K562 (cell line): ENCODE data around the gene PURA. TPM values are rescaled to one million over a fixed set of nuclear protein-coding genes. Genes with fewer than 3 reads are reported as not detected.

Experiments
- ADNP ChIP-seq: fragments of 200-800 bp; sonication (Bioruptor generic); IDR thresholded peaks from 2 replicates; pipeline ENCODE4 v1.6.1; 2016; ENCODE audit warnings: missing genetic modification characterization, missing compliant biosample characterization
- ARID3B ChIP-seq: fragments of 250-450 bp; sonication (Bioruptor Pico); IDR thresholded peaks from 2 replicates; pipeline ENCODE4 v1.4.0; 2020; ENCODE audit warnings: borderline replicate concordance
- BRF2 ChIP-seq: IDR thresholded peaks from 3 replicates; pipeline ENCODE4 v1.6.1; 2011; ENCODE audit warnings: borderline replicate concordance, mild to moderate bottlenecking; ENCODE audit not compliant: insufficient read length, insufficient read depth
- CHD7 ChIP-seq: fragments of 200-600 bp; sonication (generic); IDR thresholded peaks from one replicate; pipeline ENCODE4 v1.6.1; 2012; ENCODE audit warnings: mild to moderate bottlenecking, low read depth, low read length, inconsistent platforms
- MAFF ChIP-seq: IDR thresholded peaks from 2 replicates; pipeline ENCODE4 v1.6.1; 2012; ENCODE audit warnings: low read length, improper control_type of control experiment
- MTA3 ChIP-seq: fragments of 450-650 bp; formaldehyde crosslinking; IDR thresholded peaks from 2 replicates; pipeline ENCODE4 v1.6.1; 2017; ENCODE audit warnings: mild to moderate bottlenecking, borderline replicate concordance
- POU5F1 ChIP-seq: fragments of 150-350 bp; IDR thresholded peaks from 2 replicates; pipeline ENCODE4 v1.6.1; 2014; ENCODE audit warnings: borderline replicate concordance, low read length, low read depth, mild to moderate bottlenecking; ENCODE audit not compliant: partially characterized antibody
- RBM22 ChIP-seq: fragments of 200-400 bp; formaldehyde crosslinking; IDR thresholded peaks from 2 replicates; pipeline ENCODE4 v1.6.1; 2018; ENCODE audit warnings: low read length, low read depth; ENCODE audit not compliant: poor library complexity, severe bottlenecking
- XRCC5 ChIP-seq: fragments of 200-400 bp; formaldehyde crosslinking; IDR thresholded peaks from 2 replicates; pipeline ENCODE4 v1.6.1; 2017; ENCODE audit warnings: low read depth, mild to moderate bottlenecking, low read length
- ZC3H4 ChIP-seq: sonication (generic); formaldehyde crosslinking; IDR thresholded peaks from 2 replicates; pipeline ENCODE4 v1.9.0; 2021; ENCODE audit warnings: missing genetic modification reagents, borderline replicate concordance
- ZNF766 ChIP-seq: fragments of 200-800 bp; sonication (Bioruptor generic); conservative IDR thresholded peaks from 2 replicates; pipeline ENCODE4 v1.6.1; 2016; ENCODE audit warnings: missing genetic modification characterization, missing compliant biosample characterization
- polyA plus RNA-seq, 8 experiments: library from polyadenylated mRNA; depleted of rRNA in 4 of 8; stranded (reverse) in 5 of 8; unstranded in 3 of 8; fragments of >200 nt; fragmentation: Nextera tagmentation in 2 of 8; fragmentation: Illumina TruSeq in 1 of 8; extraction: Ambion mirVana in 2 of 8; extraction: Trizol in 1 of 8; gene quantifications; 2 replicates each; pipeline versions ENCODE4 v1.2.1 to v1.2.3, GENCODE V29; 2011 to 2014; ENCODE audit warnings: inconsistent platforms in 1 of 8, missing spikeins in 1 of 8
- total RNA-seq, 7 experiments: library from RNA; depleted of rRNA in 6 of 7; stranded (reverse); fragments of >200 nt in 6 of 7; fragmentation: Illumina TruSeq in 2 of 7; extraction: Trizol in 2 of 7; gene quantifications; 2 replicates each; pipeline versions ENCODE4 v1.2.1 to v1.2.3, GENCODE V29; 2011 to 2021; ENCODE audit warnings: low replicate concordance in 1 of 7

Gene PURA
- total and polyA plus RNA-seq, 9 of the 15 experiments (the other 6 are each of a cell fraction or from before 2014, with no cell fraction given), result 3.2 to 11.1 (median 5.4) TPM

- TF ChIP-seq RBM22 (no peak), ZC3H4 (CRISPR knock-in tag) (no peak; the same call in 1 of the 2 replicates), BRF2 (no peak), ARID3B (CRISPR knock-in tag) (no peak), ZNF766 (CRISPR knock-in tag) (peak; percentile 49; the same call in 1 of the 2 replicates), MTA3 (peak; percentile 72; the same call in 1 of the 2 replicates), POU5F1 (no peak), XRCC5 (peak; percentile 75; the same call in 1 of the 2 replicates), CHD7 (no peak), ADNP (no peak), MAFF (no peak)
Measured at GRCh38 chr5:140107312-140108092, 6.4 kb upstream of the PURA start (continued).
